ENCODE data around the gene RSPO4.

Gene RSPO4

DNA sequence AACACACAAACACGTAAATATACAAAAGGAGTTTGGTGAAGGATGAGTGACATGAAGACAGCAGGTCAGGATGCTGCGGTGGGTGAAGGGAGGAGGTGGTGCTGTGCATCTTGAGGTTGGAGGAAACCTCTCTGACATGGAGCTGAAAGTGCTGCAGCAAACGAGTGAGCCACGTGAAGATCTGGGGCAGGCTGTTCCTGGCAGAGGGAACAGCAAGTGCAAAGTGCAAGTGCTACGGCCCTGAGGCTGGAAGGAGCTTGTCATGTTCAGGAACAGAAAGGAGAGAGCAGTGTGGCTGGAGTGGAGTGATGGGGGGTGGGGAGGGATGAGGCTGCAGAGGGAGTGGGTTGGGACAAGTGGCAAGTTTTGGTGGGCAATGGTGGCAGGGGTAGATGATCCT lies 61.2 kb downstream of the RSPO4 start:
- no peak for DNase-seq

DNA sequence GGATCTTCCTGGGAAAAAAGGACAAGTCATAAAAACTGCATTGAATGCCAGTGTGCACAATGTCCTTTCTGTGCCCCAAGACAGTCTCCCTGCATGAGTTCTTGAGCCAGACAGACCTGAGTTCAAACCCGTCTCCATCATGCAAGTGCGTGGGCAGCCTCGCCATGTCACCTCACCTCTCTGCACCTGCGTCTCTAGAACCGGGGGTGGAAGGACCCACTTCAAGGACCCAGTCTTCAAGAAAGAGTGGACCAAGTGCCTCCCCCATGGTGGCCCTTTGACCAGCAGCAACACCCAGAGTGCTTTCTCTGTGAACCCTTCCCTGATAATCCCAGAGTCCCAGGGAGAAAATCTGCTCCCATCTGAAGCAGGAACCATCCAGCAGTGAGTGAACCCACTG lies 62.5 kb downstream of the RSPO4 start:
- no peak for DNase-seq

DNA sequence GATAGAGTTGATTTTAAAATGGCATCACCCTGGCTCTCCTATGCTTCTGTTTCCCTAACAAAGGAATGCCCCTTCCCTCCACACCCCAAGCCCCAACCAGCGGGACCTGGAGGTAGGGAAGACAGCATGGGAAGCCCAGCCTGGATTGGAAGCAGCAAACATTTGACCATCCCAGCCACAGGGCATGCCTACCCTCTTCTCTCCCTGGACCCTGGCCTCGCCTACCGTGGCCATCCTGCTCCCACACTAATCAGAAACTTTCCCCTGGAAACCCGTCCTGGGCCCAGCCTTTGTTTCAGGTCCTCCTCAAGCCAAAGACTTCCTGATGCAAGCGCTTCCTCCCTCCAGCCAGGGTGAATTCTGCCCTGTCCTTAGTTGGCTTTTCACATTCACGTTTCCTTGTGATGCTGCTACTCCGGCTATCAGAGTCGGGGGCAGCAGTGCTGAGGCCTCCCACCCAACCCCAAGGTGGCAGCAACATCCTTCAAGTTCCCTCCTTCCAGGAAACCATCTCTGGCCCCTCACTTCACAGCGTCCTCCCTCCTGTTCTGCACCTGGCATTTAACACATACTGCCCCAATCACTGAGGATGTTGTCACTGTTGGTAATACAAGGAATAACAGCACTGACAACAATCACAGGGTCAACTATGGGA lies 67.8 kb downstream of the RSPO4 start:
- no peak for DNase-seq

DNA sequence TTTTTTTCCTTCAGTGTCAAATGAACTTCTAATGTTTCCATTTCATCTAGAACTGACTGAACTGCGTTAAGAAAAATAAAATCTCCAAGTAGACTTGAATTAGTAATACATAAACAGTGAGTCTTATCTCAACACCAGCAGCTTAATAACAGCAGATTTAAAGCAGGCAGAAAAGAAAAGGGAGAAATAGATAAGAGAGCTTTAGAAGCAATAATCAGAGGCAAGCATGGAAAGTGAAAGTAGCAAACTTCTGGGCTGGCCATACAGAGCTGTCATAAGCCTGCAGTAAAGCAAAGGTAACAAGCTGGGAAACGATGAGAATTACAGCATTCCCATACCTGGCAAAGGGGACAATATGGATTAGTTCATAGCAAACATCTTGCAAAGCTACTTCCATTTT lies 69.1 kb downstream of the RSPO4 start:
- DNase-seq = no peak

DNA sequence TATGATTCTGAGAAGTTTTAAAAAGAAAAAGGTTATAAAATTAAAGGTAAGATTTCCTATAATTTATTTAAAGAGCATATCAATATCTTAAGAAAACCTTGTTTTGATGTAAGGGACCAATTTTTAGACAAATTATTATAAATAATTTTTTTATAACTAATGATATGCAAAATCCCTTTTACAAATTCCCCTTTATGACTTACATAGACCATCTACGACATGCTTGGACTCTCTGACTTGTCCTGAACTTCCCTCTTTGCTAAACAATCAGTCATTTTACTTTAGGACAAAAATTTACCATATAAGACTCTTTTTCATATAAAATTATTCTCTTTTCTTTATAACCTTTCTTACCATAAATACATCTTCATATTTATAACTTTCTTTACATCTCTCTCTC lies 70.7 kb downstream of the RSPO4 start:
- peak; percentile 28 for DNase-seq

DNA sequence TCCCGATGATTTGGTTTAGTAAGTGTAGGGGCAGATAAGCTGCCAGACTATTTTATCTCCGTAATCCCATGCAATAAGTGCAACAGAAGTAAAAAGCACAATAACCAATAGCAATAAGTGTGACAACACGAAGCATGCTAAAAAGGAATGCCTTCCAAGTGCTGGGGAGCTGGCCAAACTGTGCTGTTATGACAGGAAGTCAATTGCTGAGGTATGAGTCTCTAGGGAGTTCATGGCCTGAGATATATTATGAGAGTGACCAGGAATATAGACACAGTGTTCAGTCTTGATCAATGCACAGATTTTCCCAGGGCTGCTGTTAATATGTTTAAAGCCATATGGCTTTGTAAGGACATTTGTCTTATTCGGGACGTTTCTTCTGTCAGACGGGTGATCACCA lies 75.4 kb downstream of the RSPO4 start:
- DNase-seq = no peak

DNA sequence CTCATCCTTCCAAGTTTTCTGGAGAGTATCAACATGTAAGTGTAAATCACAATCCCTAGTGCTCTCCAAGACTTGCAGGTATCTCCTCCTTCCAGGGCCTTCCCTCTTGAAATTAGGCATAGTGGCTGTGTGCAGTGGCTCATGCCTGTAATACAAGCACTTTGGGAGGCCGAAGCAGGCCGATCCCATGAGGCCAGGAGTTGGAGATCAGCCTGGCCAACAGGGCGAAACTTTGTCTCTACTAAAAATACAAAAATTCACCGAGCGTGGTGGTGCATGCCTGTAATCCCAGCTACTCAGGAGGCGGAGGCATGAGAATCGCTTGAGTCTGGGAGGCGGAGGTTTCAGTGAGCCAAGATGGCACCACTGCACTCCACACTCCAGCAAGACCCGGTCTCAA lies 76.6 kb downstream of the RSPO4 start:
- no peak for DNase-seq

DNA sequence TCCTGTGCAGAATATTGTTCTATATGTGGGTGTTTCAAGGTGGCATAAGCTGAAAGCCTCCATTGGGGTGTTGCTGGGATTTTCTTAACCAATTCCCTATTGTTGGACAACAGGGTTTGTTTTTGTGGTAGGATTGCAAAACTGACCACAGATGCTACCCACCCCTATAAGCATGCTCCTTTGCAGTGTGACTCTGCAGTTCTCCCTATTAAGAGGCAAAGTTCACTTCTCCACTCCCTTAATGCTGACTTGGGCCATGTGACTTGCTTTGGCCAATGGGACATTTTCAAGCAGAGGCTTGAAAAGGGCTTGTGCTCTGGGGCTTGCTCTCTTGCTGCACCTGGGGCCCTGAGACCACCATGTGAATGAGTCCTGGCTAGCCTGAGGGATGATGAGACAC lies 77.5 kb downstream of the RSPO4 start:
- no peak for DNase-seq

DNA sequence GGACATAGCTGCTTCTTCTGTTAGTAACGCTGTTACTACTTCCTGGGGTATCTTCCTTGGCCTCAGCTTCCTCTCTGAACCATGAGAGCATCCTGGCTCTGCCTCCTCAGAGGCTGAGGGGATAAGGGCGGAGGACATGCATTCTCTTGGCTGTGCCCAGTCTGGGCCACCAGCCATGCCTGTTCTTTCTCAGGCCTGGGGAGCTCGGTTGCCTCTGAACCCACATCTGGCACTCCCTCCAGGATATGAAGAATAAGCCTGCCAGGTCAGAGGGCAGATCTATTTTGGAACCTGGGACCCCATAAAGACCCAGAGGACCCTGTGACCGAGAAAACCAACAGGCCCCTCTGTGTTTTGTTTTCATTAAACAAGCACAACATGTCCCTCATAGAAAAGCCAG lies 79.3 kb downstream of the RSPO4 start:
- DNase-seq = no peak

DNA sequence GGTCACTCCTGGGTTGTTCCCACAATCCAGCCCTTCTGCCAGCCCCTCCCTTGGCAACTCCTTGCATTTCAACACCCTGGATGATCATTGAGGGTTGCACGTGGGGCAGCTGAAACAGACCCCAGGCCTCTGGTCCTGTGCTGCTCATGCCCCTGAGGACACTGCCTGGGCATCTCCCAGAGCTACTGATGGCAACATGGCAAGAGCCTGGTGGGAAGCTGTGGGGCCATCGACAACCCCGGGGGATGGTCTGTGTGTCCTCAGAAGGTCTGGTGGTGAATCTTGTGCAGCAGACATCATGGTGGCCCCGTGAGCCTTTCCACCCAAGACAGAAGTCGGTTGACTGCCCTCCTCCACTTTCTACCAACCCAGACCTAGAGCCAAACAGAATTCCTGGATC lies 81.0 kb downstream of the RSPO4 start:
- no peak for DNase-seq

DNA sequence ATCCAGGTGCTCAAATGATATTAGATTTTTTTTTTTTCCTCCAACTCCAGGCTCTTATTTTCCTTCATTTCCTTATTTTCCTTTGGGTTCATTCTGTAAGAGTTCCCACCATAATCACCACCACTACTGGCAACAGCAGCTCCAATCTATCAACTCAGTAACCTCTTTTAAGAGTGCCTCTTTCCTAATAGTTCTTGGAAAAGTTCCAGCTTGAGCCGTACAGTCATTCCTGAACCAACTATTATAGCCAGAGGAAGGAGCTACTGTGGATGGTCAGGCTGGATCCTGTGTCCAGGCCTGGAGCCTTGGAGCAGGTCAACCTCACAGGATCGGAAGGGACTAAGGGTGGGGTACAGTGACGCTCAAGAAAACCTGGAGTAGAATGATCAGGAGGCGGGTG lies 81.8 kb downstream of the RSPO4 start:
- DNase-seq = no peak

DNA sequence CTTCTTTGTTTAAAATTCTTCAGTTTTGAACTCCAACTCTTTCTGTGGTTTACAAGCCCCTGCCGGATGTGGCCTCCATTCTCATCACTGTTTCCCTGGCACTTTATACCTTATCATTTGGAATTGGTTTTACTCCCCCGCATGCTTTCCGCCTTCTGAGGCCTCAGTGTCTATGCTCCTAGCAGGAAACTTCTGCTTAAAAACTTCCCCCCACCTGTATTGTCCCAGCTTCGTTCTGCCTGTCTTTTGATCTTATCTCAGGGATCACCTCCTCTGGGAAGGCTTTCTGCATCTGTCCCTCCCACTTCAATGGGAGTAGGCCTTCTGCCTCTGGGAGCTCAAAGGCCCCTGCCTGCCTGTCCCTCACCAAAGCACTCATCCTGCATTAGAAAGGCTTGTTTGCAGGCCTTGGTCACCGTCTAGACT lies 82.6 kb downstream of the RSPO4 start:
- peak; percentile 39 for DNase-seq

DNA sequence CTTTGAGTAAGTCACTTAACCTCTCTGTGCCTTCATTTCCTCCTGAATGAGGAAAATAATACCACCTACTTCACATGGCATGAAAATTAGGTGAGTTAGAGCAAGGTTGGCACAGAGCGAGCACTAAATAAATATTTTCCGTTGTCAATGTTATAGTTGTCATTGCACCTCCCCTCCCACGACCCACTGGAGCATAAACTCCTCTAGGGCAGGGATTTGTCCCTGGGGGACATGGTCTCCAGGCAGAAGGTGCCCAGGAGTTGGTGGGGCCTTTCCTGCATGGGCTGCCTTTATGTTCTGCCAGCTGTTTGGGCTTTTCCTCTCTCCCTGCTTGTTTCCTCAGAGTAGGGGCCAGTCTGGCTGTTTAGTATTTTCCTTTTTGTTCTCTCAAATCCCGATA lies 84.7 kb downstream of the RSPO4 start:
- DNase-seq = peak; percentile 47

DNA sequence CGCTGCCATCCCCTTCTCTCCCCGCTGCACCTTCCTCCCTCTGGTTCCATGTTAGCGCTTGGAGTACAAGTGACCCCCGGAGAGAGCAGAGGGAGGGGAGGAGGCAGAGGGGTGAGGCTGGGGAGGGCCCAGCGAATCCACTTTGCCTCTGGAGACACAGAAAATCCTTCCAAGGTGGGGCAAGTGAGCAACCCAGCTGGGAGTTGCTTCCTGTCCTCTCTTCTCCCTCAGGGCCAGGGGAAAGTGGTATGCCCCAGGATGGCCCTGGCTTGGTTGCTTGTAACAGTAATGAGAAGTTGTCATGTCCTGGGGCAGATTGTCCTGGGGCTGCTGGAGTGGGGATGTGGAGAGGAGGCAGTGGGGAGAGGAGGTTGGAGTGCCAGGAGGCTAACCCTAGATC lies 85.3 kb downstream of the RSPO4 start:
- DNase-seq = no peak

DNA sequence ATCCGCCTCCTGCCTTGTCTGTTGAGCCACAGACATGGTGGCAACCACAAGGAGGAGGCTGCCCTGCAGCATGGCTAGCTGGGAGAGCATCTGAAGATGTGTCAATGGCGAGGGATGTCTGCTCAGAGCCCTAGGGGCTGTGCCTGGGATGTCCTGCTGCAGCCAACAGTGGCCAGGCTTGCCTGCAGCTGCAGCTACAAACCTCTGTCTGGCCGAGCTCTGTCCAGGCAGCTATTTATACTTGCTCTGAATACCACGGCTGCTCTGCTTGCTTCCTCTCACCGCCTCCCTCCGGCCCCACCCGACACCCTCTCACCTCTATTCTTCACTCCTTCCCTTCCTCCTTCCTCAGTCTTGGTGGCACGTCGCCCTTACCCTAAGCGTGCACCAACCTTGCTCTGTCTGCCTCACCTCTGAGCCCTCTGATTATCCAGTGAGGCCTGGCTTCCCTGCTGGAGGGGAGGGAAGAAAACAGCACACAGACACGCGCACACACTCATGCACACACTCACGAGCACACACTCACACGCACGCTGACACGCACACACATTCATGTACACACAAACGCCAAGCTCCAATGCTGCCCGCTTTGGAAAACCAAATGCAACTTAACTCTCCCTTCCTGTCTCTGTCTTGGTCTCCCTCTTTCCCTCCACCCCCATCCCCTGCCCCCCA lies 85.8 kb downstream of the RSPO4 start, which contains the start of gene ANGPT4:
ANGPT4 (minus strand) TSS at position 210 of the 675 bp plus-strand sequence; CDS start at position 90, 120 bp downstream.
- DNase-seq = no peak

DNA sequence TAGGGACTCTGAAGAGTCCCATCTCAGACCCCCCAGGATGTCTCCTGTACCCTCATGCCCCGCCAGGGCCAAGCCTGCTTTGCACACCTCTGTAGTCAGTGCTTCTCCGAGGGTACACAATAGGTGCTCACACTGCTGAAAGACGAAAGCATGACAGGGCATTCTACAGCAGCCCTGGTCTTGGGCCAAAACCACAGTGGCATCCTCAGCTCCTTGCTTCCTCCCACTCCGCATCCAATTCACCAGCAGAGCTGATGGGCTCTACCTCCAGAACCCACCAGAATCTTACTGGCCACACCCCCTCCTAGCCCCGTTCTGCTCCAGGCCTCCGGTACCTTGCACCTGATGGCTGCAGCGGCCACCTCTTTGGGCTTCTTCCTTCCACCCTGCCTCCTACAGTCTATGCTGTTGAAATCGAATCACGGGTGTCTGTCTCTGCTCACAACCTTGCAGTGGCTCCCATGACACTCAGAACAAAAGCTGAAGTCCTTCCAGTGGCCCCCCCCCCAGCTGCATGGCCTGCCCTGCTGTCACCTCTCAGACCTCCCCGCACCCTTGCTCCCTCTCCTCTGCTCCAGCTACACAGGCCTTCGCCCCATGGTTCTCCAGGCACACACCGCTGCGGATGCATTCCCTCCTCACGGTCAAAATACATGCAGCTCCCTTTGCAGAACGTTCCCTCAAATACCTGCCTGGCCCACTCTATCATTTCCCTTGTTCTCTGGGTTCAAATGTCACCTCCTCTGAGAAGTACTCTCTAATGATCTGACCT lies 87.2 kb downstream of the RSPO4 start:
- DNase-seq = no peak

DNA sequence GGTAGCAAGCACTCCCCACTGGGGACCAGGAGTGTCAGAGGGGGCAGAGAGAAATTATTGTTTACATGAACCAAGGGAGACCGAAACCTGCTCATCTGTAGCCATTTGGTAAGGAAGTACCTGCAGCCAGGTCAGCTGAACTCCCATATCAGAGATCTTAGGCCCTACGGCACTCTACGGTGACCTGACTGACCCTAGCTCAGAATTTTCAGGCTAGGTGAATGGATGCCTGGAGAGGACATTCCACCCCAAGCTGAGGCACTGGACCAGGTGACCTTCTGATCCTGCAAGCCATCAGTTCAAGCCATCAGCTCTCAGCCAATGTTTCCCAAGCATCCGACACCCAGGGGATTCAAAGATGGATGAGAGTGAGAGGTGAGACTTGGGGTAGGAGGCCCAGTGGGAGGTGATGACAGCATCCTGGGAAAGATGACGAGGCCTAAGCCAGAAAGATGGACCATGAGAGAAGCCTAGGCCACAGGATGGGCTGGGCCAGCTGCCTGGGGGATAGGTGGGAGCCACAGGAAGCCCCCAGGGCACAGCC lies 88.7 kb downstream of the RSPO4 start:
- DNase-seq = no peak

DNA sequence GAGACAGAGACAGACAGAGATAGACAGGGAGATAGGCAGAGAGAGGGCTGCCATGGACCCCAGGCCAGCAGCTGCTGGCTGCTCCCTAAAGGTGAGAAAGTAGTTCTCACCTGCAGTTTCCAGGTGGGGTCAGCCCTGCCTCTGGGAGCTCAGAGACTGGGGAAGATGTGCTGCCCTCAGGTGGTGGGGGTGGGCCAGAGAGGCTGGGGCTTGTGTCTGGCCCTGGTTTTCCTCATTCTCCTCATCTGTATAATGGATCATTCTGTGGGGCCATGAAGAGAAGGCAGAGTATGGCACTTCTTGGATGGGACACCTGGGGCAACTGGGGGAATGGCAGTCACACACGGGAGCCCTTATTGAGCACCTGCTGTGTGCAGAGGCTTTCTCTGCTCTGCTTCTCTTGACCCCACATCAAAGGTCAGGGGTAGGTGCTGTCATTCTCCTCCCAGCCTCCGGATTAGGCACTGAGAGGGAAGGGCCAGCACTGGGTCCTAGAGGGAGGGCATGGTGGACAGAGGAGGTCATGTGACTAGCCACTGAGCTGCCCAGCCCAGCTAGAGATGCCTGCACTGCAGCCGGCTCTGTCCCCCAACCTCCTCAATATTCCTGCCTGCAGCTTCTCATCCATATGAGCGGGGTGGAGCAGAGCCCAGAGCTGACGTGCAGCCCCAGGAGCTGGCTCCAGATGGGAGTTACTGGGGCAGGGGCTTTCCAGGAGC lies 90.1 kb downstream of the RSPO4 start:
- no peak for DNase-seq

DNA sequence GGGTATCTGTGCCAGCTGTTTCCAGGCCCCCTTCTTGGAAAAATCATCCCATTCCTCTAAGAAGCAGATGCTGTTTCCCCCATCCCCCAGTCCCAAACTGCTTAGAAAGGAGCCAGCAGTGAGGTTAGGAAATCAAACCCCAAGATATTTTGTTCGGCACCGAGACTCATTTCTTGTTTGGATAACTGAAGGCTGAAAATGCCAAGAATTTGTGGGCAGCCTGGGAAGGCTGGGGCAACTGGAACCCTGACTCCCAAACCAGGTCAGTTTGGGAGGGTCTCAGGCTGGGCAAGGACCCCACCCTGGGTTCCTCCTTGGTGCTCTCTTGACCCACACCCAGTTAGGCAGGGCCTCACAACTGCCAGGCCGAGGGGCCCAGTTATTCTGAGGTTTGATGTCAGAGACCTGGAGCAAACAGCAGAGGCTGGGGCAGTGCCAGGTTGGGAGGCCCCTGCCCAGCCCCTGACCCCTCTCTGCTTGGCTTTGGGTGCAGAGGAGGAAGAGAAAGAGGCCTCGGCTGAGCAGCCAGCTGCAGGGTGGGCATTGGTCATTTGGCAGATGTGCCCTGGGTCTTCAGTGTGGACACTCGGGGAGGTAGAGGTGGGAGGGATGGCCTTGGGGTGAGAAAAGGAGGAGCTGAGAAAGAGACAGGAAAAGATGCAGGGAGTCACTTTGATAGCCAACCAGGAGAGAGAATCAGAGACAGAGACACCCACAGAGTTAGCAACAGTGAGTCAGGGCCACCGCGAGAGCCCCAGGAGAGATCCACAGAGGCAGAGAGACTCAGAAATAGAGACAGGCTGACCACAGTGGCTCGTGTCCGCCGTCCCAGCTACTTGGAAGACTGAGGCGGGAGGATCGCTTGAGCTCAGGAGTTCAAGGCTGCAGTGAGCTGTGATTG lies 91.0 kb downstream of the RSPO4 start:
- no peak for DNase-seq

DNA sequence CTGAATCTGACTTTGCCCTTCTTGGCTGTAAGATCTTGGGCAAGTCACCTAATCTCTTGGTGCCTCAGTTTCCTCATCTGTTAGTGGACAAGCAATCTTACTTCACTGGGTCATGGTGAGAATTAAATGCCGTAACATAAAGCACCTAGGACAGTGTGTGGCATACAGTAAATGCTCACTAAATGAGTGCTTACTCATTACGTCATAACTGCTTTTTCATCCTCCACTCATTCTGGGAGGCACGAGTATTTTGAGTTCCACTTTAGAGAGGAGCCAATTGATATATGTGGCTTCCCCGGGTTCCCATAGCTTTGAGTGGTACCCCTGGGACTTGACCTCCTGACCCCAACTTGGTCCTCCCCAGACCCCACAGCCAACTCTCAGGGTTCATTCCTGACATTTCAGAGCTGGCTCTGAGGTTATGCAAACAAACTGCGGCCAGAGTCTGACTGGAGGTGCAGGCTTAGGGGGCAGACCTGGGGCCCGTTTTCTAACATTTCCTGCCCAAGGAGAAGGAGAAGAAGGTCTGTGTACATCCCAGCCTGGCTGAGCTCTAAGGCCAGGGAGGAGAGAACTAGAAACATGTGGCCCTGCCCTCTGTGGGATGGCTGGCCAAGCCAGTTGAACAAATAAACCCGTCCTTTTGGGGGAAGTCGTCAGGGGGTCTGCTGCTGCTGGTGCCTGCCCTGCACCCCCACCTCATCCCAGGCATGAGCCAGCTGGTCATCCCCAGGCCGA lies 91.8 kb downstream of the RSPO4 start:
- no peak for DNase-seq

DNA sequence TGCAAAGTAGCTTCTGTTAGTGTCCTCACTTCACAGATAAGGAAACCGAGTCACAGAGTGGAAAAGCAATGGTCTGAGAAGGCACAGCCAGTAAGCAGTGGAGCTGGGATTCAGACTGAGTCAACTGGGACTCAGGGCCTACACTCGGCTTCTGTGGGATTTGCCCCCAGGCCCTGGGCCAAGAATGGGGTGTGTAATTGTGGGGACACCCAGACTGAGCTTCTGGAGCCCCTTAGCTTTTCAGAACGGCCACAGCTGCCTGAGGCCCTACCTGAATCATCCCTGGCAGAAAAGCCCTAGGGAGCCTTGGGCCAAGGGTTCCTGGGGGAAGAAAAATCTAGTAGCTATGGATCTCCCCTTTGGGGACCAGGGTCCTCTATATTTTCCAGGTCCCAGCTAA lies 92.5 kb downstream of the RSPO4 start:
- no peak for DNase-seq
